SJCRH30 (cell line): Measurements from ENCODE around the gene TPST1. TPM values are rescaled to one million over a fixed set of nuclear protein-coding genes. Genes with fewer than 3 reads are reported as not detected.
"Not testable (repeated sequence)": the region's sequence is repeated elsewhere in the genome, so short reads cannot be mapped to it uniquely, and the experiment has no call there.

Source experiments
- DNase-seq, 2 experiments: peaks; one replicate each; pipeline ENCODE4 v3.0.0-alpha.2; 2015 to 2020
- H3K27ac ChIP-seq: fragments of 250-450 bp; sonication (Bioruptor Pico); 2 replicates; pipeline ENCODE4 v1.5.1; 2020; ENCODE audit warnings: mild to moderate bottlenecking, moderate library complexity
- H3K27me3 ChIP-seq: fragments of 250-450 bp; sonication (Bioruptor Pico); 2 replicates; pipeline ENCODE4 v1.5.1; 2020; ENCODE audit warnings: mild to moderate bottlenecking, moderate library complexity
- H3K36me3 ChIP-seq: fragments of 250-450 bp; sonication (Bioruptor Pico); 2 replicates; pipeline ENCODE4 v1.5.1; 2020; ENCODE audit warnings: mild to moderate bottlenecking, moderate library complexity
- H3K4me1 ChIP-seq: fragments of 250-450 bp; sonication (Bioruptor Pico); 2 replicates; pipeline ENCODE4 v1.5.1; 2020; ENCODE audit warnings: mild to moderate bottlenecking, moderate library complexity
- H3K4me3 ChIP-seq: fragments of 250-450 bp; sonication (Bioruptor Pico); 2 replicates; pipeline ENCODE4 v1.5.1; 2020; ENCODE audit warnings: mild to moderate bottlenecking, moderate library complexity
- H3K9me3 ChIP-seq: fragments of 250-450 bp; sonication (Bioruptor Pico); replicated peaks from 2 replicates; pipeline ENCODE4 v1.5.1; 2020; ENCODE audit warnings: mild to moderate bottlenecking, moderate library complexity
- total RNA-seq: library from RNA; depleted of rRNA; stranded (reverse); fragments of >200 nt; shearing (Covaris generic); gene quantifications from 2 replicates; pipeline ENCODE4 v1.2.3, GENCODE V29; 2014; rRNA removed

The TPST1 gene
- total RNA-seq: 57.3 and 62.1 TPM in 2 replicates

GRCh38 chr7:66204822-66205740 lies at the start of gene TPST1:
TSS of gene TPST1 (plus strand) at chr7:66205334. CDS start at chr7:66240426, 35,092 bp downstream.
- Histone ChIP-seq H3K27me3 (no peaks in the 10 kb centered on the region), H3K4me1 (0 out of 2 replicates have a peak, but pooled peaks cover 4% of the 10 kb centered on the region), H3K36me3 (no peaks in the 10 kb centered on the region), H3K4me3 (peak within 1 kb of the TSS; percentile 94), H3K27ac (peak within 1 kb of the TSS; percentile 50), H3K9me3 (no peaks in the 10 kb centered on the region)
- peak; percentile 94 to 97 for DNase-seq

DNA sequence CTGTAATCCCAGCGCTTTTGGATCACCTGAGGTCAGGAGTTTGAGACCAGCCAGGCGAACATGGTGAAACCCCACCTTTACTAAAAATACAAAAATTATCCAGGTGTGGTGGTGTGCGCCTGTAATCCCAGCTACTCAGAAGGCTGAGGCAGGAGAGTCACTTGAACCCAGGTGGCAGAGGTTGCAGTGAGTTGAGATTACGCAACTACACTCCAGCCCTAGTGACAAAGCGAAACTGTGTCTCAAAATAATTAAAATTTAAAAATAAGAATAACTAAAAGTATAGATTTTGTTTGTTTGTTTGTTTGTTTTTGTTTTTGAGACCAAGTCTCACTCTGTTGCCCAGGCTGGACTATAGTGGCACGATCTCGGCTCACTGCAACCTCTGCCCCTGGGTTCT lies 49.1 kb upstream of the TPST1 start:
- DNase-seq, H3K27ac ChIP-seq, H3K9me3 ChIP-seq, H3K27me3 ChIP-seq, H3K4me3 ChIP-seq: not testable (repeated sequence)
- peaks cover 59% of the 10 kb centered on the region for H3K36me3 ChIP-seq
- H3K4me1 ChIP-seq: peaks cover 22% of the 10 kb centered on the region

DNA sequence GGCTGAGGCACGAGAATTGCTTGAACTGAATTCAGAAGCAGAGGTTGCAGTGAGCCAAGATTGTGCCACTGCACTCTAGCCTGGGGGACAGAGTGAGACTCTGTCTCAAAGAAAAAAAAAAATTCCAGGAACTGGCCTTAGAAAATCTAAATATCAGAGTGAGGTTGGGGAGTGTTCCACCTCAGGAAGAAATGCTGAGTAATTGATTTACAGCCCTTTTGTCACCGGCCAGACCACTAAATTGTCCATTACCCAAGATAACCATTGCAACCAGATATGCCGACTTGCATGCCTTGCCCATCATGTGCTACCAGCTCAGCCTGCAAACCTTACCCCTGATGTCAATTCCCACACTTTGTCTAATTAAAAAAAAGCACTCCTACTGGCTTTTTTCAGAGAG lies 48.1 kb upstream of the TPST1 start:
- no peak for DNase-seq

GRCh38 chr7:66162622-66163021 lies 42.5 kb upstream of the TPST1 start:
- Histone ChIP-seq H3K27me3 (no peaks in the 10 kb centered on the region), H3K9me3 (peaks cover 2% of the 10 kb centered on the region; the same call in 1 of the 2 replicates), H3K36me3 (peaks cover 21% of the 10 kb centered on the region), H3K4me3 (no peak overlapping the region), H3K4me1 (peaks cover 10% of the 10 kb centered on the region), H3K27ac (no peak overlapping the region)
- DNase-seq: no peak

More for the DNA sequence above, 48.1 kb upstream of the TPST1 start:
- Histone ChIP-seq H3K27ac (no peak overlapping the region), H3K4me1 (peaks cover 14% of the 10 kb centered on the region), H3K4me3 (no peak overlapping the region), H3K9me3 (peaks cover 2% of the 10 kb centered on the region; the same call in 1 of the 2 replicates), H3K36me3 (peaks cover 62% of the 10 kb centered on the region), H3K27me3 (no peaks in the 10 kb centered on the region)

- H3K27ac ChIP-seq: no peak overlapping the region
- no peak for DNase-seq
- H3K36me3 ChIP-seq: peaks cover 15% of the 10 kb centered on the region
- no peaks in the 10 kb centered on the region for H3K27me3 ChIP-seq
- peaks cover 13% of the 10 kb centered on the region for H3K4me1 ChIP-seq
- no peak overlapping the region for H3K4me3 ChIP-seq
- peaks cover 2% of the 10 kb centered on the region; the same call in 1 of the 2 replicates for H3K9me3 ChIP-seq
These were observed 41.9 kb upstream of the TPST1 start for GRCh38 chr7:66163186-66163610.

DNA sequence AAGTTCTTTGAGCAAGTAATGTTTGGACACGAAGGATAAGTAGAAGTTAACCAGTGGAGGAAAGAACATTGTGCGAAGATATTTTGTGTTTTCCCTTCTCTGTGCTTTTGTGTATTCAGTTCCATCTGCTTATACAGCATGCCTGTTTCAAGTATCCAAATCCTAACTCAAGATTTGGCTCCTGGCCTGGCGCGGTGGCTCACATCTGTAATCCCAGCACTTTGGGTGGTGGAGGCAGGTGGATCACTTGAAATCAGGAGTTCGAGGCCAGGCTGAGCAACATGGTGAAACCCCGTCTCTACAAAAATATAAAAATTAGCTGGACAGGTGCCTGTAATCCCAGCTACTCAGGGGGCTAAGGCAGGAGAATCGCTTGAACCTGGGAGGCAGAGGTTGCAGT lies 40.8 kb upstream of the TPST1 start:
- peaks cover 2% of the 10 kb centered on the region; the same call in 1 of the 2 replicates for H3K9me3 ChIP-seq
- no peaks in the 10 kb centered on the region for H3K27me3 ChIP-seq
- H3K36me3 ChIP-seq: peaks cover 8% of the 10 kb centered on the region
- H3K4me3 ChIP-seq: no peak overlapping the region
- peaks cover 21% of the 10 kb centered on the region for H3K4me1 ChIP-seq
- no peak for DNase-seq
- H3K27ac ChIP-seq: no peak overlapping the region

DNA sequence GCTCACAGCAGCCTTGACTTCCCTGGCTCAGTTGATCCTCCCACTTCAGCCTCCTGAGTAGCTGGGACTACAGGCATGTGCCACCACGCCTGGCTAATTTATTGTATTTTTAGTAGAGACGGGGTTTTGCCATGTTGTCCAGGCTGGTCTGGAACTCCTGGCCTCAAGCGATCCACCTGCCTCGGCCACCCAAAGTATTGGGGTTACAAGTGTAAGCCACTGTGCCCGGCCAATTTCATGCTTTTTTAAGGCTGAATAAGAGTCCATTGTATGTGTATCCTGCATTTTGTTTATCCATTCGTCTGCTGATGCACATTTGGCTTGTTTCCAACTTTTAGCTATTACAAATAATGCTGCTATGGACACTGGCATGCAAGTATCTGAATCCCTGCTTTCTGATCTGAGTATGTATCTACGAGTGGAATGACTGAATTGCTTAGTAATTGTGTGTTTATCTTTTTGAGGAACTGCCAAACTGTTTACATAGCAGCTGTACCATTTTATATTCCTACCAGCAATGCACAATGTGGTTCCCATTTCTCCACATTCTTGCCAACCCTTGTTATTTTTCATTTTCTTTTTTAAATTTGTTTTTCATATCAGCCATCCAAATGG lies 37.3 kb upstream of the TPST1 start:
- peaks cover 26% of the 10 kb centered on the region for H3K4me1 ChIP-seq
- peak; percentile 95 to 98 for DNase-seq
- H3K27ac ChIP-seq: peak overlapping the region; percentile 88
- H3K9me3 ChIP-seq: no peaks in the 10 kb centered on the region
- H3K36me3 ChIP-seq: no peaks in the 10 kb centered on the region
- no peaks in the 10 kb centered on the region for H3K27me3 ChIP-seq
- H3K4me3 ChIP-seq: no peak overlapping the region

- H3K4me3 ChIP-seq: no peak overlapping the region
- H3K9me3 ChIP-seq: no peaks in the 10 kb centered on the region
- peaks cover 22% of the 10 kb centered on the region for H3K4me1 ChIP-seq
These were observed 35.5 kb upstream of the TPST1 start for GRCh38 chr7:66169616-66170015.

GRCh38 chr7:66170309-66171231 lies 34.6 kb upstream of the TPST1 start:
- Histone ChIP-seq H3K4me3 (no peak overlapping the region), H3K27ac (no peak overlapping the region), H3K36me3 (no peaks in the 10 kb centered on the region), H3K9me3 (no peaks in the 10 kb centered on the region), H3K27me3 (no peaks in the 10 kb centered on the region), H3K4me1 (peaks cover 21% of the 10 kb centered on the region)
- DNase-seq: peak in 1 of 2 experiments; percentile 23

More at GRCh38 chr7:66169616-66170015, 35.5 kb upstream of the TPST1 start:
- H3K27ac ChIP-seq: no peak overlapping the region
- no peak for DNase-seq
- no peaks in the 10 kb centered on the region for H3K27me3 ChIP-seq
- H3K36me3 ChIP-seq: no peaks in the 10 kb centered on the region

- not testable (repeated sequence) for H3K4me3 ChIP-seq, H3K27me3 ChIP-seq, DNase-seq, H3K9me3 ChIP-seq, H3K27ac ChIP-seq, H3K36me3 ChIP-seq
- peaks cover 15% of the 10 kb centered on the region for H3K4me1 ChIP-seq
These were observed 32.4 kb upstream of the TPST1 start for GRCh38 chr7:66172536-66173401.

DNA sequence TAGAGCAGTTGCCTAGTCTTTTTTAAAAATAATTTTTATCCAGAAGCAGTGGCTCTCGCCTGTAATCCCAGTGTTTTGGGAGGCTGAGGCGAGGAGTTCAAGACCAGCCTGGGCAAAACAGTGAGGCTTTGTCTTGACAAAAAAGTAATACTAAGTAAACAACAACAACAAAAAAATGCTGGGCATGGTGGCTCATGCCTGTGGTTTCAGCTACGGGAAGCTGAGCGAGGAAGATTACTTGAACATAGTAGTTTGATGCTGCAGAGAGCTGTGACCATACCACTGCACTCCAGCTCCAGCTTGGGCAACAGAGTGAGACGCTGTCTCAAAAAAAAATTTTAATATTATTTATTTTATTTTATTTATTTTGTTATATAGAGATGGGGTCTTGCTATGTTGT lies 31.3 kb upstream of the TPST1 start:
- Histone ChIP-seq H3K4me3 (no peak overlapping the region), H3K9me3 (no peaks in the 10 kb centered on the region), H3K27me3 (no peaks in the 10 kb centered on the region), H3K36me3 (no peaks in the 10 kb centered on the region), H3K4me1 (peaks cover 6% of the 10 kb centered on the region), H3K27ac (no peak overlapping the region)
- DNase-seq: peak in 1 of 2 experiments; percentile 20

DNA sequence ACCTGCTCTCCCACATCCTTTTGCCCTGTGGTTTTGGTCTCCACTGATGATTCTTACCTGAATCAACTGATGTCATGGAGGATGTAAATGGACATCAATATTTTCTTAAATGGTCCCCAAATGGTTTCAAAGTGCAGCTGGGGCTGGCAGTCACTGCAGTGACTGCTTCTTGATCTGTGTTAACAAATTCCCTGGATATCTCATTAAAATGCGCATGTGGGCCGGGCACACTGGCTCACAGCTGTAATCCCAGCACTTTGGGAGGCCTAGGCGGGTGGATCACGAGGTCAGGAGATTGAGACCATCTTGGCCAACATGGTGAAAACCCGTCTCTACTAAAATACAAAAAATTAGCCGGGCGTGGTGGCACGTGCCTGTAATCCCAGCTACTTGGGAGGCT lies 30.1 kb upstream of the TPST1 start:
- not testable (repeated sequence) for H3K36me3 ChIP-seq, H3K4me3 ChIP-seq, H3K4me1 ChIP-seq, H3K9me3 ChIP-seq, H3K27ac ChIP-seq, H3K27me3 ChIP-seq, DNase-seq

- no peaks in the 10 kb centered on the region for H3K27me3 ChIP-seq
- H3K36me3 ChIP-seq: no peaks in the 10 kb centered on the region
- no peak overlapping the region for H3K27ac ChIP-seq
- H3K4me1 ChIP-seq: no peaks in the 10 kb centered on the region
- no peak for DNase-seq
- H3K9me3 ChIP-seq: no peaks in the 10 kb centered on the region
- H3K4me3 ChIP-seq: no peak overlapping the region
These were observed 28.2 kb upstream of the TPST1 start for GRCh38 chr7:66176914-66177313.
